HG03439 (cell line): ENCODE measurements around the gene HNF1A.

Source experiments
- ATAC-seq: cut with Tn5 transposase; IDR thresholded peaks from one replicate; pipeline ENCODE4 v1.9.1; 2021; ENCODE audit warnings: mild to moderate bottlenecking, moderate library complexity; ENCODE audit not compliant: unreplicated experiment

Gene HNF1A

GRCh38 chr12:121008347-121009098 lies 30.2 kb downstream of the HNF1A start:
- ATAC-seq, result no peak

- ATAC-seq, result no peak
Measured at GRCh38 chr12:121009741-121010140, 31.4 kb downstream of the HNF1A start.

GRCh38 chr12:121010860-121011259 lies 32.5 kb downstream of the HNF1A start:
- no peak for ATAC-seq

GRCh38 chr12:121011820-121012219 lies 33.5 kb downstream of the HNF1A start:
- no peak for ATAC-seq

GRCh38 chr12:121013715-121014114 lies 35.4 kb downstream of the HNF1A start:
- no peak for ATAC-seq

GRCh38 chr12:121015825-121016766 lies 37.8 kb downstream of the HNF1A start, which contains the start of gene C12orf43:
Gene C12orf43, minus strand, starts transcription at chr12:121016487. Its CDS starts 13 bp downstream, at chr12:121016474.
- ATAC-seq, result peak; percentile 97

- ATAC-seq, result no peak
Measured at GRCh38 chr12:121017966-121018491, 39.7 kb downstream of the HNF1A start.

GRCh38 chr12:121018860-121019617 lies 40.7 kb downstream of the HNF1A start:
- ATAC-seq, result no peak

GRCh38 chr12:121021754-121022153 lies 43.4 kb downstream of the HNF1A start:
- ATAC-seq, result no peak

- ATAC-seq, result no peak
Measured at GRCh38 chr12:121022713-121023112, 44.4 kb downstream of the HNF1A start.

- ATAC-seq, result no peak
Measured at GRCh38 chr12:121023799-121024198, 45.5 kb downstream of the HNF1A start.

GRCh38 chr12:121025442-121026226 lies 47.3 kb downstream of the HNF1A start:
- ATAC-seq, result no peak

GRCh38 chr12:121026274-121027045 lies 48.1 kb downstream of the HNF1A start:
- ATAC-seq, result no peak

GRCh38 chr12:121030576-121031212 lies 52.4 kb downstream of the HNF1A start:
- no peak for ATAC-seq

- no peak for ATAC-seq
Measured at GRCh38 chr12:121033625-121034349, 55.4 kb downstream of the HNF1A start.

- ATAC-seq, result no peak
Measured at GRCh38 chr12:121034616-121035305, 56.4 kb downstream of the HNF1A start.

- ATAC-seq, result no peak
Measured at GRCh38 chr12:121036810-121037326, 58.5 kb downstream of the HNF1A start.
